CD4-positive, alpha-beta T cell (primary cell): ENCODE results near the gene AHCYL2. TPM values are rescaled to one million over a fixed set of nuclear protein-coding genes. Genes with fewer than 3 reads are reported as not detected.

Experiments used
- ATAC-seq: fragments of 200-7000 bp; cut with Tn5 transposase; one replicate; pipeline ENCODE4 v1.10.0; 2022; ENCODE audit warnings: mild to moderate bottlenecking; ENCODE audit not compliant: poor library complexity
- CTCF ChIA-PET: fragments of 350-600 bp; sonication (Branson Sonifier 250); formaldehyde crosslinking; loops from one replicate; lab custom pipeline; 2021; ENCODE audit warnings: antibody characterized with exemption, inconsistent platforms; lab: Charles Lee
- POLR2A ChIA-PET: fragments of 350-600 bp; sonication (Branson Sonifier 250); formaldehyde crosslinking; loops from one replicate; lab custom pipeline; 2021; ENCODE audit warnings: antibody characterized with exemption, inconsistent platforms; lab: Charles Lee
- DNase-seq, 14 experiments: peaks; one replicate each; pipeline ENCODE4 v3.0.0-alpha.2; 2013 to 2020; ENCODE audit warnings: mixed read lengths in 2 of 14
- H3K27ac ChIP-seq, 2 donors: one replicate each; pipeline versions ENCODE4 v1.5.1 to v1.7.0; 2013; ENCODE audit warnings: low read length in 2 of 2, low read depth in 1 of 2, mild to moderate bottlenecking in 1 of 2
- H3K27me3 ChIP-seq, 2 experiments: 1 replicate in 1 of 2; 2 replicates in 1 of 2; pipeline versions ENCODE4 v1.6.1 to v1.7.0; 2013; ENCODE audit warnings: low read length in 2 of 2, control low read depth in 1 of 2, mild to moderate bottlenecking in 1 of 2, moderate library complexity in 1 of 2; ENCODE audit not compliant: insufficient read depth in 2 of 2, control insufficient read depth in 1 of 2
- H3K36me3 ChIP-seq: one replicate; pipeline ENCODE4 v1.6.1; 2013; ENCODE audit warnings: low read length, control low read depth; ENCODE audit not compliant: insufficient read depth
- H3K4me1 ChIP-seq: one replicate; pipeline ENCODE4 v1.6.1; 2013; ENCODE audit warnings: low read length, control low read depth; ENCODE audit not compliant: insufficient read depth
- H3K4me3 ChIP-seq: one replicate; pipeline ENCODE4 v1.5.1; 2013; ENCODE audit warnings: mild to moderate bottlenecking, low read length, moderate library complexity
- H3K9me3 ChIP-seq, 2 experiments: 1 replicate in 1 of 2; 2 replicates in 1 of 2; pipeline versions ENCODE4 v1.6.1 to v1.7.0; 2013; ENCODE audit warnings: low read length in 2 of 2, mild to moderate bottlenecking in 2 of 2, control low read depth in 1 of 2, moderate library complexity in 1 of 2; ENCODE audit not compliant: control insufficient read depth in 1 of 2, insufficient read depth in 1 of 2
- H3K27ac Mint-ChIP-seq: one replicate; pipeline ENCODE4 v1.8.0; 2020; ENCODE audit warnings: mixed read lengths
- H3K27me3 Mint-ChIP-seq: one replicate; pipeline ENCODE4 v1.8.0; 2021; ENCODE audit warnings: mixed read lengths
- H3K36me3 Mint-ChIP-seq: one replicate; pipeline ENCODE4 v1.8.0; 2021; ENCODE audit warnings: low read depth, mixed read lengths
- H3K4me1 Mint-ChIP-seq: one replicate; pipeline ENCODE4 v1.8.0; 2021; ENCODE audit warnings: low read depth, mixed read lengths
- H3K4me3 Mint-ChIP-seq: one replicate; pipeline ENCODE4 v1.8.0; 2020; ENCODE audit warnings: mild to moderate bottlenecking, mixed read lengths
- H3K9me3 Mint-ChIP-seq: one replicate; pipeline ENCODE4 v1.8.0; 2020; ENCODE audit warnings: mixed read lengths
- intact Hi-C, 2 experiments: fragments of 100-400 bp; cut with DNase I in 1 of 2; cut with micrococcal nuclease in 1 of 2; formaldehyde crosslinking; loops; one replicate each; pipeline versions ENCODE4 v1.15.1 to v1.9.0; 2023 to 2025; cut with DNase I, micrococcal nuclease
- total RNA-seq, 174 experiments: library from RNA in 2 of 174; stranded (reverse) in 2 of 174; gene quantifications; one replicate each; pipeline ENCODE4 v1.2.3 and lab custom pipeline; 2021 to 2026
- TF ChIP-seq, protein P1 (sequence below): fragments of 200-600 bp; IDR thresholded peaks from one replicate; pipeline ENCODE4 v1.8.0; 2022; ENCODE audit warnings: antibody characterized with exemption, mild to moderate bottlenecking

The AHCYL2 gene
- total RNA-seq, 2 experiments from 2014 or later: 5.8 to 6.0 TPM

DNA sequence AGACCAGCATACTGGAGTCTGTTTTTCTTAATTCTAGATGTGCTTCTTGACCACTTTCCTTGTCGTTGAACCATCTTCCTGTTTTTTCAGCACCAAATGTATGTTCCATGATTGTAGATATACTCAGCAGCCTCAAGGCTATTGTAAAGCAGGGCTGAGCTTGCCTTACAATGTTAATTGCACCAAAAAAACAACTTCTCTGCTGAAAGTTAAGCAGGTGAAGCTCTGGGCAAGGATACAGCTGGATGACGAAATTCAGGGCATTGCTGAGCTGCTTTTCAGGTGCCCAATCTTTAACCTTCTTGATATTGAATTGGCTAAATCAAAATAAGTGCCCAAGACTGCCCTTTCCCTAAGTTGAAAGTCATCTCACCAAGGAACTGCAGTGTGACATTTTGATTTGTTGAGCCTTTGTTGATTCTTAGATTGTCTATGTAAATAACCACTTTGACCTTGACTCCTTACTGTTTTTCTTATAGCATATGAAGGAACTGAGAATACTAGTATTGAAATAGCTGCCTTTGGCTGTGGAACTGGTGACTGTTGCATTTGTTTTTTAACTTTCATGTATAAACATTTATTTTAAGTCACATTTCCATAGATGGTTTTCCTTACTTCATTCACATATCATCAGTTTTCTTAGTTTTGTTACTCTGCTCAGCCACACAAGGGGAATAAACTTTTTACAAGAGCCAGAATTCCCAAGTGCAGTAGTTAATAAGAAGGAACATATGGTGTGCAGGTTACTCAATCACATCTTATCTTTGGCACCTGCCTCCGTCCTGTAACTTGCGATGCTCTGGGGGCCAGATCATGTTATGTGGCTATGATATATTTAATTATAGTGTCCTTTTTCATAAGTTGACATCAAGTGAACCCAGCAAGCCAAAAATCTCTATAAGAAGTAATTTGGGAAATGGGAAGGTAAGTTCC lies 3.1 kb downstream of the AHCYL2 start:
- Histone ChIP-seq H3K27me3 (no peaks in the 10 kb centered on the region), H3K4me3 (no peak overlapping the region), H3K9me3 (no peaks in the 10 kb centered on the region), H3K27ac (no peak overlapping the region), H3K36me3 (no peaks in the 10 kb centered on the region), H3K4me1 (peaks cover 13% of the 10 kb centered on the region)
- Mint-ChIP-seq H3K36me3 (peaks cover 3% of the 10 kb centered on the region), H3K27ac (no peak overlapping the region), H3K4me1 (peaks cover 60% of the 10 kb centered on the region), H3K4me3 (peak overlapping the region; percentile 62), H3K9me3 (no peaks in the 10 kb centered on the region), H3K27me3 (no peaks in the 10 kb centered on the region)
- ATAC-seq (no peak), DNase-seq (no peak)
- POLR2A ChIA-PET: no interaction called here
- CTCF ChIA-PET: interaction anchor here (0.7 to 2.1 kb wide), 4 partner anchors 9 to 814 kb away, joined by 3 to 11 read pairs (median 4); no protein-coding TSS in a partner anchor
- intact Hi-C loops: loop anchor here in 1 of 2 experiments (5.0 to 10.0 kb wide), 4 partner anchors 204 to 886 kb away; partner anchors contain the start of genes RBM28, SMKR1 and STRIP2
- TF ChIP-seq, protein P1, sequence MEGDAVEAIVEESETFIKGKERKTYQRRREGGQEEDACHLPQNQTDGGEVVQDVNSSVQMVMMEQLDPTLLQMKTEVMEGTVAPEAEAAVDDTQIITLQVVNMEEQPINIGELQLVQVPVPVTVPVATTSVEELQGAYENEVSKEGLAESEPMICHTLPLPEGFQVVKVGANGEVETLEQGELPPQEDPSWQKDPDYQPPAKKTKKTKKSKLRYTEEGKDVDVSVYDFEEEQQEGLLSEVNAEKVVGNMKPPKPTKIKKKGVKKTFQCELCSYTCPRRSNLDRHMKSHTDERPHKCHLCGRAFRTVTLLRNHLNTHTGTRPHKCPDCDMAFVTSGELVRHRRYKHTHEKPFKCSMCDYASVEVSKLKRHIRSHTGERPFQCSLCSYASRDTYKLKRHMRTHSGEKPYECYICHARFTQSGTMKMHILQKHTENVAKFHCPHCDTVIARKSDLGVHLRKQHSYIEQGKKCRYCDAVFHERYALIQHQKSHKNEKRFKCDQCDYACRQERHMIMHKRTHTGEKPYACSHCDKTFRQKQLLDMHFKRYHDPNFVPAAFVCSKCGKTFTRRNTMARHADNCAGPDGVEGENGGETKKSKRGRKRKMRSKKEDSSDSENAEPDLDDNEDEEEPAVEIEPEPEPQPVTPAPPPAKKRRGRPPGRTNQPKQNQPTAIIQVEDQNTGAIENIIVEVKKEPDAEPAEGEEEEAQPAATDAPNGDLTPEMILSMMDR: no peak

DNA sequence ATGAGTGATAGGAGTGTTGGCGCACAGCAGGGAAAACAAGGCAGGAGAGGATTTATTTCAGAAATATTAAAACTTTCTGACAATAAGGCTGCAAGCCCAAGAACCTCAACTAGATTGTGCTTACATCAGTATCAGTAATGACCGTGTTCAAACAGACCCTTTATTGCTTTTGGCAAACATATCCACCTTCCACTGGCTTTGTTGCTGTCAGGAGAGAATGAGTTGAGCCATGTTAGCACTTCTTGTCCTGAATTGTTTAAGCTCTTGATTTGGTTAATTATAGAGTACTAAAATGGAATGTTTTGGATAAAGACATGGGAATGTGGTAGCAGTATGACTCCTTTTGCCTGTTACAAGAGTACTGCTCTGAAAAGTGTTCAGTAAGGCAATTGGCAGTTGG lies 3.8 kb downstream of the AHCYL2 start:
- ChIA-PET CTCF (interaction anchor here (0.7 to 2.1 kb wide), 2 partner anchors 10 to 815 kb away, joined by 3 to 11 read pairs; no protein-coding TSS in a partner anchor), POLR2A (no interaction called here)
- peaks cover 13% of the 10 kb centered on the region for H3K4me1 ChIP-seq
- Mint-ChIP-seq H3K9me3 (no peaks in the 10 kb centered on the region), H3K4me1 (peaks cover 61% of the 10 kb centered on the region), H3K4me3 (no peak overlapping the region), H3K27me3 (no peaks in the 10 kb centered on the region), H3K36me3 (peaks cover 3% of the 10 kb centered on the region), H3K27ac (no peak overlapping the region)
- H3K36me3 ChIP-seq: no peaks in the 10 kb centered on the region
- H3K9me3 ChIP-seq: no peaks in the 10 kb centered on the region
- ATAC-seq (no peak), DNase-seq (no peak)
- no peak overlapping the region for H3K27ac ChIP-seq
- intact Hi-C loops: loop anchor here in 1 of 2 experiments (5.0 to 10.0 kb wide), 4 partner anchors 204 to 886 kb away; partner anchors contain the start of genes RBM28, SMKR1 and STRIP2
- no peaks in the 10 kb centered on the region for H3K27me3 ChIP-seq
- H3K4me3 ChIP-seq: no peak overlapping the region
- TF ChIP-seq, protein P1: no peak

DNA sequence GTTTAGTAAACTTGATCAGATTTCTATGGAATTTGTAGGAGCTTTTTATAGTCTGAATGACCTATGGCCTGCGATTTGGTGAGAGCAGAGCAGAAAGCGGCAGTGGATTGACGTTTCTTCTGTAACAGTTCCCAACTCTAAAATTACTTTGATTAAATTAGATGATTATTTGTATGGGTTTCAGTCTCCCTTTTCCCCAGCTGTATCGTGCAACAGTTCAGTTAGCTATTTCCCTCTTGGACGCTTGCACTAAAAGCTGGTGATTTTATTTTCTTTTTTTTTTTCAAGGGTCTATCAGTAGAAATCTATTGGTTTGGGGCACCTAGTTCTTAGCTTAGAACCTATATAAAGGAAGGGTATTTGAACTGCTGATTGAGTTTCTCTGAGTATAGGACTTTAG lies 6.8 kb downstream of the AHCYL2 start:
- TF ChIP-seq, protein P1: no peak
- H3K27me3 Mint-ChIP-seq: no peaks in the 10 kb centered on the region
- no peaks in the 10 kb centered on the region for H3K9me3 ChIP-seq
- peaks cover 8% of the 10 kb centered on the region for H3K36me3 Mint-ChIP-seq
- no peak for DNase-seq
- H3K27me3 ChIP-seq: no peaks in the 10 kb centered on the region
- ChIA-PET POLR2A (interaction anchor here (0.6 kb wide), 1 partner anchor 11 kb away, joined by 3 read pairs; no protein-coding TSS in a partner anchor), CTCF (interaction anchor here (0.9 kb wide), 1 partner anchor 38 kb away, joined by 4 read pairs; no protein-coding TSS in a partner anchor)
- H3K36me3 ChIP-seq: no peaks in the 10 kb centered on the region
- H3K4me3 Mint-ChIP-seq: no peak overlapping the region
- H3K27ac Mint-ChIP-seq: no peak overlapping the region
- peaks cover 50% of the 10 kb centered on the region for H3K4me1 Mint-ChIP-seq
- H3K4me1 ChIP-seq: no peaks in the 10 kb centered on the region
- no peak for ATAC-seq
- no peak overlapping the region for H3K4me3 ChIP-seq
- no peaks in the 10 kb centered on the region for H3K9me3 Mint-ChIP-seq
- intact Hi-C loops: no loop called here
- no peak overlapping the region for H3K27ac ChIP-seq
